Thymus (tissue), 11 donors: ENCODE results near the gene LBR. TPM values are rescaled to one million over a fixed set of nuclear protein-coding genes. Genes with fewer than 3 reads are reported as not detected.

Experiments used
- DNase-seq, 9 donors: peaks; one replicate each; pipeline ENCODE4 v3.0.0-alpha.2; 2013; ENCODE audit warnings: low spot score in 9 of 9, low read depth in 6 of 9, missing footprints in 1 of 9
- H3K27ac ChIP-seq, 2 donors: one replicate each; pipeline ENCODE4 v1.5.1; 2013; ENCODE audit warnings: control low read depth in 1 of 2, low read depth in 1 of 2, low read length in 1 of 2, mild to moderate bottlenecking in 1 of 2, moderate library complexity in 1 of 2
- H3K27me3 ChIP-seq, 2 donors: one replicate each; pipeline ENCODE4 v1.5.1; 2013; ENCODE audit warnings: low read length in 1 of 2; ENCODE audit not compliant: control insufficient read depth in 2 of 2, insufficient read depth in 1 of 2
- H3K36me3 ChIP-seq, 2 donors: one replicate each; pipeline ENCODE4 v1.5.1; 2013; ENCODE audit warnings: low read length in 1 of 2, mild to moderate bottlenecking in 1 of 2, moderate library complexity in 1 of 2; ENCODE audit not compliant: control insufficient read depth in 2 of 2, insufficient read depth in 2 of 2
- H3K4me1 ChIP-seq, 2 donors: one replicate each; pipeline ENCODE4 v1.5.1; 2013; ENCODE audit warnings: low read length in 2 of 2; ENCODE audit not compliant: control insufficient read depth in 2 of 2, insufficient read depth in 2 of 2
- H3K4me3 ChIP-seq, 2 donors: one replicate each; pipeline ENCODE4 v1.5.1; 2013; ENCODE audit warnings: low read length in 2 of 2, control low read depth in 1 of 2, mild to moderate bottlenecking in 1 of 2
- H3K9me3 ChIP-seq, 2 donors: one replicate each; pipeline ENCODE4 v1.5.1; 2013; ENCODE audit warnings: low read length in 1 of 2, mild to moderate bottlenecking in 1 of 2; ENCODE audit not compliant: control insufficient read depth in 2 of 2, insufficient read depth in 1 of 2
- WGBS: extraction: QIAGEN DNeasy Blood & Tissue Kit; methylation state at CpG from one replicate; pipeline ENCODE4 v1.1.7; 2013; 5-methylcytosine and 5-hydroxymethylcytosine counted together
- polyA plus RNA-seq: library from polyadenylated mRNA; stranded (reverse); fragments of 200-250 nt; gene quantifications from one replicate; pipeline ENCODE4 v1.2.3, GENCODE V29; 2013
- total RNA-seq: library from RNA; stranded (reverse); fragments of 120-200 nt; gene quantifications from one replicate; pipeline ENCODE4 v1.2.4, GENCODE V29; 2013
- donor health status: healthy.

Gene LBR
- total and polyA plus RNA-seq, 2 donors: 71.1 to 115 TPM

GRCh38 chr1:225460021-225460736, 32.3 kb upstream of the LBR start:
- WGBS: 58% methylated on average over 18 of the region's 18 CpGs
- Histone ChIP-seq H3K36me3 (no peaks in the 10 kb centered on the region), H3K27me3 (no peaks in the 10 kb centered on the region), H3K4me3 (no peak overlapping the region), H3K27ac (peak overlapping the region; percentile 22 to 89), H3K4me1 (peaks cover 22 to 54% of the 10 kb centered on the region in 2 donors), H3K9me3 (no peaks in the 10 kb centered on the region)
- peak in 5 of 9 donors; percentile 50 to 82 (median 66) for DNase-seq

- H3K4me1 ChIP-seq: peaks cover 29 to 42% of the 10 kb centered on the region in 2 donors
- WGBS: 94% methylated on average over 2 of the region's 2 CpGs
- no peaks in the 10 kb centered on the region for H3K36me3 ChIP-seq
- H3K9me3 ChIP-seq: no peaks in the 10 kb centered on the region
- H3K27ac ChIP-seq: no peak overlapping the region
- no peaks in the 10 kb centered on the region for H3K27me3 ChIP-seq
- no peak for DNase-seq
- H3K4me3 ChIP-seq: no peak overlapping the region
Observed at GRCh38 chr1:225458222-225458631, 30.4 kb upstream of the LBR start.

GRCh38 chr1:225454733-225455132, 26.9 kb upstream of the LBR start:
- WGBS: 87% methylated on average over 5 of the region's 5 CpGs
- no peaks in the 10 kb centered on the region for H3K36me3 ChIP-seq
- DNase-seq: no peak
- H3K4me3 ChIP-seq: no peak overlapping the region
- peaks cover 0 to 3% of the 10 kb centered on the region in 2 donors for H3K9me3 ChIP-seq
- peaks cover 14 to 22% of the 10 kb centered on the region in 2 donors for H3K4me1 ChIP-seq
- no peaks in the 10 kb centered on the region for H3K27me3 ChIP-seq
- H3K27ac ChIP-seq: no peak overlapping the region

- Histone ChIP-seq H3K36me3 (no peaks in the 10 kb centered on the region), H3K27ac (peak overlapping the region in 1 of 2 donors; percentile 15), H3K27me3 (no peaks in the 10 kb centered on the region), H3K4me1 (peaks cover 10 to 17% of the 10 kb centered on the region in 2 donors), H3K9me3 (peaks cover 0 to 4% of the 10 kb centered on the region in 2 donors), H3K4me3 (no peak overlapping the region)
- DNase-seq: no peak
- WGBS: 65% methylated on average over 5 of the region's 5 CpGs
Observed at GRCh38 chr1:225453797-225454648, 26.2 kb upstream of the LBR start.

- H3K27ac ChIP-seq: no peak overlapping the region
- DNase-seq: no peak
- 97% methylated on average over 25 of the region's 25 CpGs for WGBS
- no peaks in the 10 kb centered on the region for H3K36me3 ChIP-seq
- no peak overlapping the region for H3K4me3 ChIP-seq
- H3K27me3 ChIP-seq: no peaks in the 10 kb centered on the region
- H3K4me1 ChIP-seq: peaks cover 12 to 29% of the 10 kb centered on the region in 2 donors
- peaks cover 0 to 4% of the 10 kb centered on the region in 2 donors for H3K9me3 ChIP-seq
Observed at GRCh38 chr1:225451840-225452515, 24.1 kb upstream of the LBR start.

- WGBS: 81% methylated on average over 6 of the region's 6 CpGs
- Histone ChIP-seq H3K9me3 (peaks cover 0 to 4% of the 10 kb centered on the region in 2 donors), H3K27ac (no peak overlapping the region), H3K4me1 (peaks cover 18 to 36% of the 10 kb centered on the region in 2 donors), H3K36me3 (no peaks in the 10 kb centered on the region), H3K4me3 (no peak overlapping the region), H3K27me3 (no peaks in the 10 kb centered on the region)
- no peak for DNase-seq
Observed at GRCh38 chr1:225451340-225451739, 23.5 kb upstream of the LBR start.

GRCh38 chr1:225450491-225451191, 22.8 kb upstream of the LBR start:
- H3K4me1 ChIP-seq: peaks cover 25 to 43% of the 10 kb centered on the region in 2 donors
- peak in 1 of 9 donors; percentile 44 for DNase-seq
- WGBS: 77% methylated on average over 12 of the region's 12 CpGs
- H3K4me3 ChIP-seq: no peak overlapping the region
- no peaks in the 10 kb centered on the region for H3K27me3 ChIP-seq
- no peaks in the 10 kb centered on the region for H3K36me3 ChIP-seq
- no peak overlapping the region for H3K27ac ChIP-seq
- H3K9me3 ChIP-seq: peaks cover 0 to 7% of the 10 kb centered on the region in 2 donors

- peaks cover 29 to 51% of the 10 kb centered on the region in 2 donors for H3K4me1 ChIP-seq
- H3K27ac ChIP-seq: no peak overlapping the region
- H3K4me3 ChIP-seq: no peak overlapping the region
- no peak for DNase-seq
- no peaks in the 10 kb centered on the region for H3K27me3 ChIP-seq
- H3K9me3 ChIP-seq: peaks cover 0 to 15% of the 10 kb centered on the region in 2 donors
- no peaks in the 10 kb centered on the region for H3K36me3 ChIP-seq
- WGBS: 98% methylated on average over 5 of the region's 5 CpGs
Observed at GRCh38 chr1:225449774-225450173, 21.9 kb upstream of the LBR start.
